ENCODE data around the gene SHANK2. TPM values are rescaled to one million over a fixed set of nuclear protein-coding genes. Genes with fewer than 3 reads are reported as not detected.

The SHANK2 gene
- total RNA-seq, 3 donors from 2014 or later: 25.8 to 58.0 (median 38.7) TPM

- intact Hi-C loops (cut with DNase I, micrococcal nuclease): no loop called here
- peak in 1 of 3 donors; percentile 24 for DNase-seq
- no peaks in the 10 kb centered on the region for H3K9me3 ChIP-seq
- no peaks in the 10 kb centered on the region for H3K4me1 ChIP-seq (ENCODE audit: low read depth)
- H3K36me3 ChIP-seq (ENCODE audit: low read depth): no peaks in the 10 kb centered on the region
- H3K4me3 ChIP-seq: no peak overlapping the region
- TF ChIP-seq CTCF (IDR thresholded peaks at IDR 0.05): no peak
- ATAC-seq: no peak
These were observed 48.7 kb downstream of the SHANK2 start for GRCh38 chr11:71203681-71204080.

GRCh38 chr11:71202966-71203365 is 49.4 kb downstream of the SHANK2 start:
- ATAC-seq: no peak
- no peak overlapping the region for H3K4me3 ChIP-seq
- intact Hi-C loops (cut with DNase I, micrococcal nuclease): no loop called here
- no peaks in the 10 kb centered on the region for H3K36me3 ChIP-seq (ENCODE audit: low read depth)
- H3K4me1 ChIP-seq (ENCODE audit: low read depth): no peaks in the 10 kb centered on the region
- no peak for DNase-seq
- no peak for TF ChIP-seq CTCF (IDR thresholded peaks at IDR 0.05)
- H3K9me3 ChIP-seq: no peaks in the 10 kb centered on the region

- ATAC-seq: no peak
- H3K4me3 ChIP-seq: no peak overlapping the region
- H3K9me3 ChIP-seq: no peaks in the 10 kb centered on the region
- no peak for DNase-seq
- H3K4me1 ChIP-seq (ENCODE audit: low read depth): no peaks in the 10 kb centered on the region
- intact Hi-C loops (cut with DNase I, micrococcal nuclease): no loop called here
- TF ChIP-seq CTCF (IDR thresholded peaks at IDR 0.05): no peak
- no peaks in the 10 kb centered on the region for H3K36me3 ChIP-seq (ENCODE audit: low read depth)
These were observed 49.8 kb downstream of the SHANK2 start for GRCh38 chr11:71202598-71202944.

Other genes starting within 250 kb of the SHANK2 start
- gene DHCR7, start 195.8 kb upstream of the SHANK2 start, total RNA-seq: 10 to 100 TPM; 26.5 to 68.6 (median 62.3) TPM
- 100 to 1,000 TPM; 112 to 210 (median 141) TPM for gene NADSYN1, start 200.6 kb upstream of the SHANK2 start, total RNA-seq